ENCODE measurements around the gene STEEP1. TPM values are rescaled to one million over a fixed set of nuclear protein-coding genes. Genes with fewer than 3 reads are reported as not detected.
"Not testable (repeated sequence)": the region's sequence is repeated elsewhere in the genome, so short reads cannot be mapped to it uniquely, and the experiment has no call there.

Gene STEEP1
- total and polyA plus RNA-seq, 2 of the 13 experiments (the other 11 are each of a cell fraction or from before 2014, with no cell fraction given) = 7.7 to 23.1 TPM

DNA sequence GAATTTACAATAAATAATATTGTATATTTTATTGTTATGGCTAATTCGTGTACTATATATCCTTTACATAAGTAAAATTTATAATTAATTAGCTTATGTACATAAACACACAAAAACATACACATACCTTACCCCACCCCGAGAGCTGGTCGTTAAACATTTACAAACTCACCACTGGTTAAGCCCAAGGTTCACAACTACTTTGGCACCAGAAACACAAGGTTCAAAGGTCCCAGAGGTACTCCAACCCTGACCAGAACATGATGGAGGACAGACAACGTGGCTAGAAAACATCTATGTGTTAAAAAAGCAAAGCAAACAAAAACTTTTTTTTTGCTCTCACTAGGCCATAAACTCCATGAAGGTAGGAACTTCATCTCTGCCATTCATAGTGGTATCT is 59.3 kb downstream of the STEEP1 start (continued):
- TF ChIP-seq, protein P1, sequence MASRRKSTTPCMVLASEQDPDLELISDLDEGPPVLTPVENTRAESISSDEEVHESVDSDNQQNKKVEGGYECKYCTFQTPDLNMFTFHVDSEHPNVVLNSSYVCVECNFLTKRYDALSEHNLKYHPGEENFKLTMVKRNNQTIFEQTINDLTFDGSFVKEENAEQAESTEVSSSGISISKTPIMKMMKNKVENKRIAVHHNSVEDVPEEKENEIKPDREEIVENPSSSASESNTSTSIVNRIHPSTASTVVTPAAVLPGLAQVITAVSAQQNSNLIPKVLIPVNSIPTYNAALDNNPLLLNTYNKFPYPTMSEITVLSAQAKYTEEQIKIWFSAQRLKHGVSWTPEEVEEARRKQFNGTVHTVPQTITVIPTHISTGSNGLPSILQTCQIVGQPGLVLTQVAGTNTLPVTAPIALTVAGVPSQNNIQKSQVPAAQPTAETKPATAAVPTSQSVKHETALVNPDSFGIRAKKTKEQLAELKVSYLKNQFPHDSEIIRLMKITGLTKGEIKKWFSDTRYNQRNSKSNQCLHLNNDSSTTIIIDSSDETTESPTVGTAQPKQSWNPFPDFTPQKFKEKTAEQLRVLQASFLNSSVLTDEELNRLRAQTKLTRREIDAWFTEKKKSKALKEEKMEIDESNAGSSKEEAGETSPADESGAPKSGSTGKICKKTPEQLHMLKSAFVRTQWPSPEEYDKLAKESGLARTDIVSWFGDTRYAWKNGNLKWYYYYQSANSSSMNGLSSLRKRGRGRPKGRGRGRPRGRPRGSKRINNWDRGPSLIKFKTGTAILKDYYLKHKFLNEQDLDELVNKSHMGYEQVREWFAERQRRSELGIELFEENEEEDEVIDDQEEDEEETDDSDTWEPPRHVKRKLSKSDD (CRISPR knock-in tag; IDR thresholded peaks at IDR 0.05; ENCODE audit: low read depth) = no peak
- no peak for TF ChIP-seq NKX3-1 (CRISPR knock-in tag; IDR thresholded peaks at IDR 0.05)
- TF ChIP-seq, protein P2, sequence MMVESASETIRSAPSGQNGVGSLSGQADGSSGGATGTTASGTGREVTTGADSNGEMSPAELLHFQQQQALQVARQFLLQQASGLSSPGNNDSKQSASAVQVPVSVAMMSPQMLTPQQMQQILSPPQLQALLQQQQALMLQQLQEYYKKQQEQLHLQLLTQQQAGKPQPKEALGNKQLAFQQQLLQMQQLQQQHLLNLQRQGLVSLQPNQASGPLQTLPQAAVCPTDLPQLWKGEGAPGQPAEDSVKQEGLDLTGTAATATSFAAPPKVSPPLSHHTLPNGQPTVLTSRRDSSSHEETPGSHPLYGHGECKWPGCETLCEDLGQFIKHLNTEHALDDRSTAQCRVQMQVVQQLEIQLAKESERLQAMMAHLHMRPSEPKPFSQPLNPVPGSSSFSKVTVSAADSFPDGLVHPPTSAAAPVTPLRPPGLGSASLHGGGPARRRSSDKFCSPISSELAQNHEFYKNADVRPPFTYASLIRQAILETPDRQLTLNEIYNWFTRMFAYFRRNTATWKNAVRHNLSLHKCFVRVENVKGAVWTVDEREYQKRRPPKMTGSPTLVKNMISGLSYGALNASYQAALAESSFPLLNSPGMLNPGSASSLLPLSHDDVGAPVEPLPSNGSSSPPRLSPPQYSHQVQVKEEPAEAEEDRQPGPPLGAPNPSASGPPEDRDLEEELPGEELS (CRISPR knock-in tag; IDR thresholded peaks at IDR 0.05) = peak; percentile 82
- TF ChIP-seq IKZF5 (CRISPR knock-in tag; IDR thresholded peaks at IDR 0.05) = 0 out of 2 replicates have a peak, but pooled peaks have one; percentile 19
- TF ChIP-seq, protein P3, sequence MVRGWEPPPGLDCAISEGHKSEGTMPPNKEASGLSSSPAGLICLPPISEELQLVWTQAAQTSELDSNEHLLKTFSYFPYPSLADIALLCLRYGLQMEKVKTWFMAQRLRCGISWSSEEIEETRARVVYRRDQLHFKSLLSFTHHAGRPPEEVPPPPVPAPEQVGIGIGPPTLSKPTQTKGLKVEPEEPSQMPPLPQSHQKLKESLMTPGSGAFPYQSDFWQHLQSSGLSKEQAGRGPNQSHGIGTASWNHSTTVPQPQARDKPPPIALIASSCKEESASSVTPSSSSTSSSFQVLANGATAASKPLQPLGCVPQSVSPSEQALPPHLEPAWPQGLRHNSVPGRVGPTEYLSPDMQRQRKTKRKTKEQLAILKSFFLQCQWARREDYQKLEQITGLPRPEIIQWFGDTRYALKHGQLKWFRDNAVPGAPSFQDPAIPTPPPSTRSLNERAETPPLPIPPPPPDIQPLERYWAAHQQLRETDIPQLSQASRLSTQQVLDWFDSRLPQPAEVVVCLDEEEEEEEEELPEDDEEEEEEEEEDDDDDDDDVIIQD (CRISPR knock-in tag; IDR thresholded peaks at IDR 0.05; ENCODE audit: low read depth) = 0 out of 2 replicates have a peak, but pooled peaks have one; percentile 34
- TF ChIP-seq NR2F1 (CRISPR knock-in tag; IDR thresholded peaks at IDR 0.05) = 0 out of 4 replicates have a peak, but pooled peaks of 1 of the 2 experiments have one; percentile 38
- TF ChIP-seq TEAD3 (CRISPR knock-in tag; optimal IDR thresholded peaks at IDR 0.05; ENCODE audit: borderline replicate concordance) = peak; percentile 29
- peak; percentile 27; the same call in 1 of the 2 replicates for TF ChIP-seq HOXA3 (CRISPR knock-in tag; IDR thresholded peaks at IDR 0.05)
- no peak for TF ChIP-seq ZBTB25 (CRISPR knock-in tag; IDR thresholded peaks at IDR 0.05)
- peak; percentile 32 for TF ChIP-seq YY1 (IDR thresholded peaks at IDR 0.05; ENCODE audit: insufficient read depth, insufficient replicate concordance, low read depth, low read length)
- no peak for TF ChIP-seq SOX13 (IDR thresholded peaks at IDR 0.05)
- peak in 1 of 2 experiments; percentile 41; a peak in 1 of 4 replicates for TF ChIP-seq SOX13 (CRISPR knock-in tag; conservative IDR thresholded peaks at IDR 0.05 in 1 of 2, IDR thresholded peaks at IDR 0.05 in 1 of 2)
- TF ChIP-seq PITX1 (CRISPR knock-in tag; IDR thresholded peaks at IDR 0.05) = no peak
- peak; percentile 22; the same call in 1 of the 2 replicates for TF ChIP-seq RARA (CRISPR knock-in tag; IDR thresholded peaks at IDR 0.05)

GRCh38 chrX:119505145-119505544 is 60.1 kb downstream of the STEEP1 start:
- CTCF ChIA-PET (ENCODE audit: low intra/inter-chr PET ratio, low total read pairs); DNase-seq (ENCODE audit: low spot score); H3K36me3 ChIP-seq (replicated peaks in 1 of 2; ENCODE audit: control insufficient read depth in 1 of 2, insufficient read depth in 2 of 2, low read length in 2 of 2); ATAC-seq; intact Hi-C loops (cut with micrococcal nuclease; ENCODE audit: unreplicated experiment); H3K4me3 ChIP-seq (replicated peaks in 1 of 3; ENCODE audit: insufficient read depth in 1 of 3, low read depth in 2 of 3, low read length in 3 of 3); H2AFZ ChIP-seq (ENCODE audit: low read length); H4K20me1 ChIP-seq (ENCODE audit: insufficient read depth, low read length); H3K79me2 ChIP-seq (ENCODE audit: insufficient read depth, low read length); H3K27me3 ChIP-seq (ENCODE audit: control insufficient read depth in 1 of 2, insufficient read depth in 2 of 2, low read length in 2 of 2); BruUV-seq (replicated peaks); H3K9ac ChIP-seq (ENCODE audit: insufficient read depth, low read depth, low read length); FAIRE-seq; H3K4me2 ChIP-seq (ENCODE audit: low read depth, low read length); H3K9me3 ChIP-seq (ENCODE audit: low read length): not testable (repeated sequence)
- in situ Hi-C loops (cut with HindIII; ENCODE audit: extremely low pct_ligation_motif_present, low pct_unique_long_range_greater_than_20kb) = loop anchor here (25.0 kb wide), 1 partner anchor 232 kb away; no protein-coding TSS in a partner anchor
- Histone ChIP-seq H3K27ac (ENCODE audit: extremely low read length, insufficient read depth, low read length) (peak overlapping the region; percentile 56), H3K4me1 (ENCODE audit: insufficient read depth, low read length) (peaks cover 69% of the 10 kb centered on the region)
- WGBS (ENCODE audit: low lambda C conversion rate) = 89% methylated on average over 10 of the region's 10 CpGs
- POLR2A ChIA-PET = interaction anchor here (1.0 to 3.2 kb wide), 5 partner anchors 9 to 69 kb away, joined by 4 to 27 read pairs (median 6); partner anchors contain the start of genes SLC25A5 and UBE2A

Data from HepG2 (cell line).